HEK293 (cell line): ENCODE results near the gene GRIN2A.

Experiments
- CTCF ChIA-PET: fragments of 350-600 bp; formaldehyde crosslinking; extraction: SDS; loops from one replicate; lab custom pipeline; 2021; ENCODE audit warnings: antibody characterized with exemption; lab: Yijun Ruan, JAX
- POLR2A ChIA-PET: fragments of 300-600 bp; formaldehyde crosslinking; extraction: SDS; loops from one replicate; lab custom pipeline; 2020; ENCODE audit warnings: antibody characterized with exemption, inconsistent platforms; lab: Yijun Ruan, JAX
- H3K27ac ChIP-seq: fragments of 200-500 bp; sonication (Bioruptor generic); 2 replicates; pipeline ENCODE4 v1.5.1; 2014; ENCODE audit warnings: low read depth, low read length, control low read depth, inconsistent platforms; ENCODE audit errors: extremely low read depth
- H3K36me3 ChIP-seq, 2 experiments: fragments of 200-500 bp in 1 of 2; sonication (Bioruptor generic) in 1 of 2; 1 replicate in 1 of 2; 2 replicates in 1 of 2; pipeline ENCODE4 v1.5.1; 2014 to 2017; ENCODE audit warnings: inconsistent platforms in 2 of 2, low read length in 2 of 2; ENCODE audit not compliant: control insufficient read depth in 2 of 2, insufficient read depth in 1 of 2
- H3K4me1 ChIP-seq: fragments of 200-500 bp; sonication (Bioruptor generic); 2 replicates; pipeline ENCODE4 v1.5.1; 2014; ENCODE audit warnings: mild to moderate bottlenecking, low read length, inconsistent platforms; ENCODE audit not compliant: control insufficient read depth, insufficient read depth
- H3K4me3 ChIP-seq: 2 replicates; pipeline ENCODE4 v1.5.1; 2011; ENCODE audit warnings: low read depth, mild to moderate bottlenecking, control low read depth, low read length, moderate library complexity
- H3K9me3 ChIP-seq: fragments of 200-500 bp; sonication (Bioruptor generic); 2 replicates; pipeline ENCODE4 v1.5.1; 2014; ENCODE audit warnings: low read depth, low read length, inconsistent platforms; ENCODE audit not compliant: control insufficient read depth, insufficient read depth
- GLIS1 ChIP-seq: fragments of 450-650 bp; formaldehyde crosslinking; IDR thresholded peaks from 2 replicates; pipeline ENCODE4 v1.5.1; 2016; ENCODE audit warnings: missing biosample characterization, missing genetic modification characterization
- SP7 ChIP-seq: fragments of 450-650 bp; formaldehyde crosslinking; IDR thresholded peaks from 2 replicates; pipeline ENCODE4 v1.5.1; 2016; ENCODE audit warnings: missing biosample characterization, missing genetic modification characterization
- TCF7L2 ChIP-seq: IDR thresholded peaks from 2 replicates; pipeline ENCODE4 v1.6.1; 2011; ENCODE audit warnings: low read depth, mild to moderate bottlenecking, inconsistent platforms, low read length, moderate library complexity, borderline replicate concordance
- ZBTB20 ChIP-seq: fragments of 450-650 bp; formaldehyde crosslinking; IDR thresholded peaks from 2 replicates; pipeline ENCODE4 v1.5.1; 2016; ENCODE audit warnings: missing biosample characterization, missing genetic modification characterization
- ZBTB48 ChIP-seq: fragments of 450-650 bp; formaldehyde crosslinking; IDR thresholded peaks from 2 replicates; pipeline ENCODE4 v1.5.1; 2016; ENCODE audit warnings: missing biosample characterization, missing genetic modification characterization
- ZNF140 ChIP-seq: fragments of 450-650 bp; formaldehyde crosslinking; IDR thresholded peaks from 2 replicates; pipeline ENCODE4 v1.5.1; 2016; ENCODE audit warnings: missing biosample characterization, missing genetic modification characterization
- ZNF146 ChIP-seq: fragments of 450-650 bp; formaldehyde crosslinking; IDR thresholded peaks from 2 replicates; pipeline ENCODE4 v1.5.1; 2016; ENCODE audit warnings: missing biosample characterization, missing genetic modification characterization
- ZNF174 ChIP-seq: fragments of 450-650 bp; formaldehyde crosslinking; IDR thresholded peaks from 2 replicates; pipeline ENCODE4 v1.5.0; 2017; ENCODE audit warnings: missing biosample characterization, mild to moderate bottlenecking, missing genetic modification characterization
- ZNF335 ChIP-seq: fragments of 450-650 bp; formaldehyde crosslinking; conservative IDR thresholded peaks from 2 replicates; pipeline ENCODE4 v1.5.1; 2016; ENCODE audit warnings: missing biosample characterization, missing genetic modification characterization
- ZNF670 ChIP-seq: fragments of 450-650 bp; formaldehyde crosslinking; IDR thresholded peaks from 2 replicates; pipeline ENCODE4 v1.5.1; 2016; ENCODE audit warnings: missing biosample characterization, missing genetic modification characterization, low read depth
- TF ChIP-seq, protein P1 (sequence below): fragments of 450-650 bp; formaldehyde crosslinking; IDR thresholded peaks from 2 replicates; pipeline ENCODE4 v1.5.1; 2016; ENCODE audit warnings: missing biosample characterization, missing genetic modification characterization
- TF ChIP-seq, protein P2 (sequence below): fragments of 450-650 bp; formaldehyde crosslinking; IDR thresholded peaks from 2 replicates; pipeline ENCODE4 v1.5.1; 2016; ENCODE audit warnings: missing biosample characterization, missing genetic modification characterization, low read depth
- TF ChIP-seq, protein P3 (sequence below): fragments of 450-650 bp; formaldehyde crosslinking; IDR thresholded peaks from 2 replicates; pipeline ENCODE4 v1.5.1; 2016; ENCODE audit warnings: missing biosample characterization, missing genetic modification characterization
- TF ChIP-seq, protein P4 (sequence below): fragments of 450-650 bp; formaldehyde crosslinking; IDR thresholded peaks from 2 replicates; pipeline ENCODE4 v1.5.1; 2016; ENCODE audit warnings: missing biosample characterization, missing genetic modification characterization
- TF ChIP-seq, protein P5 (sequence below): fragments of 450-650 bp; formaldehyde crosslinking; IDR thresholded peaks from 2 replicates; pipeline ENCODE4 v1.5.1; 2016; ENCODE audit warnings: missing biosample characterization, missing genetic modification characterization
- TF ChIP-seq, protein P6 (sequence below): fragments of 450-650 bp; formaldehyde crosslinking; IDR thresholded peaks from 2 replicates; pipeline ENCODE4 v1.5.1; 2016; ENCODE audit warnings: missing biosample characterization, missing genetic modification characterization, borderline replicate concordance
- TF ChIP-seq, protein P7 (sequence below): fragments of 450-650 bp; IDR thresholded peaks from 2 replicates; pipeline ENCODE4 v1.5.1; 2018; ENCODE audit warnings: missing biosample characterization, mild to moderate bottlenecking, missing genetic modification characterization

The GRIN2A gene

DNA sequence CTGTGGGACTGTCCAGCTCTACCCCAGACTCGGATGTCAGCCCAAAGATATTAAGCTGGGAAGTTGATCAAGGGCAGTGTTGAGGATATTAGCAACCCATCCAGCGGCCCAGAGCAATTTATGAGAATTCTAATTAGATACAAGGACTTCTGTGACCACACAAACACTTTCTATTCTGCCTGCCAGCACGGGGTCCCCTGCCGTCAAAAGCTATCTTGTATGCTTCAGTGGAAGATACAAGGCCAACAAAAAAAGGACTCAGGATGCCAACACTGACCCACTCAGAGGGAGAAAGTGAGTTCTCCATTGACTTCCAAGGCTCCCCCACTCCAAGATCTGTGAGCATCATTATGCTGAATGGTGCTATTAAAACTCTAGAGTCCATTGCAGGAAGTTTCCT lies 390.7 kb downstream of the GRIN2A start (continued):
- TF ChIP-seq, protein P1, sequence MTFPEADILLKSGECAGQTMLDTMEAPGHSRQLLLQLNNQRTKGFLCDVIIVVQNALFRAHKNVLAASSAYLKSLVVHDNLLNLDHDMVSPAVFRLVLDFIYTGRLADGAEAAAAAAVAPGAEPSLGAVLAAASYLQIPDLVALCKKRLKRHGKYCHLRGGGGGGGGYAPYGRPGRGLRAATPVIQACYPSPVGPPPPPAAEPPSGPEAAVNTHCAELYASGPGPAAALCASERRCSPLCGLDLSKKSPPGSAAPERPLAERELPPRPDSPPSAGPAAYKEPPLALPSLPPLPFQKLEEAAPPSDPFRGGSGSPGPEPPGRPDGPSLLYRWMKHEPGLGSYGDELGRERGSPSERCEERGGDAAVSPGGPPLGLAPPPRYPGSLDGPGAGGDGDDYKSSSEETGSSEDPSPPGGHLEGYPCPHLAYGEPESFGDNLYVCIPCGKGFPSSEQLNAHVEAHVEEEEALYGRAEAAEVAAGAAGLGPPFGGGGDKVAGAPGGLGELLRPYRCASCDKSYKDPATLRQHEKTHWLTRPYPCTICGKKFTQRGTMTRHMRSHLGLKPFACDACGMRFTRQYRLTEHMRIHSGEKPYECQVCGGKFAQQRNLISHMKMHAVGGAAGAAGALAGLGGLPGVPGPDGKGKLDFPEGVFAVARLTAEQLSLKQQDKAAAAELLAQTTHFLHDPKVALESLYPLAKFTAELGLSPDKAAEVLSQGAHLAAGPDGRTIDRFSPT (tag by site-specific recombination) = no peak

DNA sequence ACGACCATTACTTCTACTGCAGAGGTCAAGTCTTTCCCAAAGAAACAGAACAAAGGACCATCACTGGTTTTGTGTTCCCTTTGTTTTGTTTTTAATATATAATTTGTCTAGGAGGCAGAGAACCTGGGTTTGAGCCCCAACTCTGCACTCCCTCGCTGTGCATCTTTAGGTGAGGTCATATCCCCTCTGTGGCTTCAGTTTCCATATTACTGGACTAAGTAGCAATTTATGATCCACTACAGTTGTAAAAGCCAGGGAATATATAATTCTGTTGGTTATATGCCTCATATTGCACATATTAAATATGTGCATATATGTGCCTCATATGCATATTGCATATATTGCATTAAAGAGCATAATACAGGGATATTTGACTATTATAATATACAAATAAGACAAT lies 392.0 kb downstream of the GRIN2A start:
- TF ChIP-seq ZNF335 (tag by site-specific recombination) (no peak), TCF7L2 (no peak)
- TF ChIP-seq, all 188 proteins: peak for 0
- H3K4me1 ChIP-seq = no peaks in the 10 kb centered on the region
- no peaks in the 10 kb centered on the region for H3K9me3 ChIP-seq
- ChIA-PET POLR2A (no interaction called here), CTCF (no interaction called here)
- no peaks in the 10 kb centered on the region for H3K36me3 ChIP-seq
- no peak overlapping the region for H3K27ac ChIP-seq
- H3K4me3 ChIP-seq = no peak overlapping the region

DNA sequence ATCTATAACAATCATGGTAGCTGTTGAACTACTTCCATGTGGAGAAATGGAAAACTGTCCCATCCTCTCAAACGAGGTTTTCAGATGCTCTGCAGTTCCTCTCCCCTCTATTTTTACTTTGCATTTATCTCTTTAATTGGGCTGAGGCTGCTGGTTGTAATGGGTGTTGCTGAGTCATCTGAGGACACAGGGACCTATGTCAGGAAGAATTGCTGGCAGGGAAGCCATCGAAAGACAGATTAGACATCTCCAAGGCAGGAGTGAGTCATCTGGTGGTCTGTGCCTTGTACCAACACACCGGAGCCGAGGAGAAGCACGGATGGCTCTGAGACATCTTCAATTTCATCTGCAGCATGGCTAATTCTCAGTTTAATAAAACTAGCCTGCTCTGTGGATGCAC lies 394.5 kb downstream of the GRIN2A start:
- H3K27ac ChIP-seq = no peak overlapping the region
- CTCF ChIA-PET = no interaction called here
- POLR2A ChIA-PET = no interaction called here
- no peak overlapping the region for H3K4me3 ChIP-seq
- H3K9me3 ChIP-seq = no peaks in the 10 kb centered on the region
- no peaks in the 10 kb centered on the region for H3K36me3 ChIP-seq
- no peaks in the 10 kb centered on the region for H3K4me1 ChIP-seq
- TF ChIP-seq SP7 (tag by site-specific recombination) (no peak), GLIS1 (no peak), ZNF140 (tag by site-specific recombination) (no peak), ZNF174 (tag by site-specific recombination) (no peak), ZNF670 (tag by site-specific recombination) (no peak), ZBTB20 (tag by site-specific recombination) (no peak), ZBTB48 (no peak), ZNF146 (tag by site-specific recombination) (no peak)
- TF ChIP-seq, protein P2, sequence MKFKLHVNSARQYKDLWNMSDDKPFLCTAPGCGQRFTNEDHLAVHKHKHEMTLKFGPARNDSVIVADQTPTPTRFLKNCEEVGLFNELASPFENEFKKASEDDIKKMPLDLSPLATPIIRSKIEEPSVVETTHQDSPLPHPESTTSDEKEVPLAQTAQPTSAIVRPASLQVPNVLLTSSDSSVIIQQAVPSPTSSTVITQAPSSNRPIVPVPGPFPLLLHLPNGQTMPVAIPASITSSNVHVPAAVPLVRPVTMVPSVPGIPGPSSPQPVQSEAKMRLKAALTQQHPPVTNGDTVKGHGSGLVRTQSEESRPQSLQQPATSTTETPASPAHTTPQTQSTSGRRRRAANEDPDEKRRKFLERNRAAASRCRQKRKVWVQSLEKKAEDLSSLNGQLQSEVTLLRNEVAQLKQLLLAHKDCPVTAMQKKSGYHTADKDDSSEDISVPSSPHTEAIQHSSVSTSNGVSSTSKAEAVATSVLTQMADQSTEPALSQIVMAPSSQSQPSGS (tag by site-specific recombination) = no peak
- TF ChIP-seq, protein P3, sequence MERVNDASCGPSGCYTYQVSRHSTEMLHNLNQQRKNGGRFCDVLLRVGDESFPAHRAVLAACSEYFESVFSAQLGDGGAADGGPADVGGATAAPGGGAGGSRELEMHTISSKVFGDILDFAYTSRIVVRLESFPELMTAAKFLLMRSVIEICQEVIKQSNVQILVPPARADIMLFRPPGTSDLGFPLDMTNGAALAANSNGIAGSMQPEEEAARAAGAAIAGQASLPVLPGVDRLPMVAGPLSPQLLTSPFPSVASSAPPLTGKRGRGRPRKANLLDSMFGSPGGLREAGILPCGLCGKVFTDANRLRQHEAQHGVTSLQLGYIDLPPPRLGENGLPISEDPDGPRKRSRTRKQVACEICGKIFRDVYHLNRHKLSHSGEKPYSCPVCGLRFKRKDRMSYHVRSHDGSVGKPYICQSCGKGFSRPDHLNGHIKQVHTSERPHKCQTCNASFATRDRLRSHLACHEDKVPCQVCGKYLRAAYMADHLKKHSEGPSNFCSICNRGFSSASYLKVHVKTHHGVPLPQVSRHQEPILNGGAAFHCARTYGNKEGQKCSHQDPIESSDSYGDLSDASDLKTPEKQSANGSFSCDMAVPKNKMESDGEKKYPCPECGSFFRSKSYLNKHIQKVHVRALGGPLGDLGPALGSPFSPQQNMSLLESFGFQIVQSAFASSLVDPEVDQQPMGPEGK (tag by site-specific recombination) = no peak
- TF ChIP-seq, protein P1 (tag by site-specific recombination) = no peak
- TF ChIP-seq, protein P4, sequence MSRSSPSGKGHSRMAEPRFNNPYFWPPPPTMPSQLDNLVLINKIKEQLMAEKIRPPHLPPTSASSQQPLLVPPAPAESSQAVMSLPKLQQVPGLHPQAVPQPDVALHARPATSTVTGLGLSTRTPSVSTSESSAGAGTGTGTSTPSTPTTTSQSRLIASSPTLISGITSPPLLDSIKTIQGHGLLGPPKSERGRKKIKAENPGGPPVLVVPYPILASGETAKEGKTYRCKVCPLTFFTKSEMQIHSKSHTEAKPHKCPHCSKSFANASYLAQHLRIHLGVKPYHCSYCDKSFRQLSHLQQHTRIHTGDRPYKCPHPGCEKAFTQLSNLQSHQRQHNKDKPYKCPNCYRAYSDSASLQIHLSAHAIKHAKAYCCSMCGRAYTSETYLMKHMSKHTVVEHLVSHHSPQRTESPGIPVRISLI (tag by site-specific recombination) = no peak
- TF ChIP-seq, protein P5, sequence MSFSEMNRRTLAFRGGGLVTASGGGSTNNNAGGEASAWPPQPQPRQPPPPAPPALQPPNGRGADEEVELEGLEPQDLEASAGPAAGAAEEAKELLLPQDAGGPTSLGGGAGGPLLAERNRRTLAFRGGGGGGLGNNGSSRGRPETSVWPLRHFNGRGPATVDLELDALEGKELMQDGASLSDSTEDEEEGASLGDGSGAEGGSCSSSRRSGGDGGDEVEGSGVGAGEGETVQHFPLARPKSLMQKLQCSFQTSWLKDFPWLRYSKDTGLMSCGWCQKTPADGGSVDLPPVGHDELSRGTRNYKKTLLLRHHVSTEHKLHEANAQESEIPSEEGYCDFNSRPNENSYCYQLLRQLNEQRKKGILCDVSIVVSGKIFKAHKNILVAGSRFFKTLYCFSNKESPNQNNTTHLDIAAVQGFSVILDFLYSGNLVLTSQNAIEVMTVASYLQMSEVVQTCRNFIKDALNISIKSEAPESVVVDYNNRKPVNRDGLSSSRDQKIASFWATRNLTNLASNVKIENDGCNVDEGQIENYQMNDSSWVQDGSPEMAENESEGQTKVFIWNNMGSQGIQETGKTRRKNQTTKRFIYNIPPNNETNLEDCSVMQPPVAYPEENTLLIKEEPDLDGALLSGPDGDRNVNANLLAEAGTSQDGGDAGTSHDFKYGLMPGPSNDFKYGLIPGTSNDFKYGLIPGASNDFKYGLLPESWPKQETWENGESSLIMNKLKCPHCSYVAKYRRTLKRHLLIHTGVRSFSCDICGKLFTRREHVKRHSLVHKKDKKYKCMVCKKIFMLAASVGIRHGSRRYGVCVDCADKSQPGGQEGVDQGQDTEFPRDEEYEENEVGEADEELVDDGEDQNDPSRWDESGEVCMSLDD = no peak
- TF ChIP-seq, protein P6, sequence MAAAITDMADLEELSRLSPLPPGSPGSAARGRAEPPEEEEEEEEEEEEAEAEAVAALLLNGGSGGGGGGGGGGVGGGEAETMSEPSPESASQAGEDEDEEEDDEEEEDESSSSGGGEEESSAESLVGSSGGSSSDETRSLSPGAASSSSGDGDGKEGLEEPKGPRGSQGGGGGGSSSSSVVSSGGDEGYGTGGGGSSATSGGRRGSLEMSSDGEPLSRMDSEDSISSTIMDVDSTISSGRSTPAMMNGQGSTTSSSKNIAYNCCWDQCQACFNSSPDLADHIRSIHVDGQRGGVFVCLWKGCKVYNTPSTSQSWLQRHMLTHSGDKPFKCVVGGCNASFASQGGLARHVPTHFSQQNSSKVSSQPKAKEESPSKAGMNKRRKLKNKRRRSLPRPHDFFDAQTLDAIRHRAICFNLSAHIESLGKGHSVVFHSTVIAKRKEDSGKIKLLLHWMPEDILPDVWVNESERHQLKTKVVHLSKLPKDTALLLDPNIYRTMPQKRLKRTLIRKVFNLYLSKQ = no peak
- TF ChIP-seq, protein P7, sequence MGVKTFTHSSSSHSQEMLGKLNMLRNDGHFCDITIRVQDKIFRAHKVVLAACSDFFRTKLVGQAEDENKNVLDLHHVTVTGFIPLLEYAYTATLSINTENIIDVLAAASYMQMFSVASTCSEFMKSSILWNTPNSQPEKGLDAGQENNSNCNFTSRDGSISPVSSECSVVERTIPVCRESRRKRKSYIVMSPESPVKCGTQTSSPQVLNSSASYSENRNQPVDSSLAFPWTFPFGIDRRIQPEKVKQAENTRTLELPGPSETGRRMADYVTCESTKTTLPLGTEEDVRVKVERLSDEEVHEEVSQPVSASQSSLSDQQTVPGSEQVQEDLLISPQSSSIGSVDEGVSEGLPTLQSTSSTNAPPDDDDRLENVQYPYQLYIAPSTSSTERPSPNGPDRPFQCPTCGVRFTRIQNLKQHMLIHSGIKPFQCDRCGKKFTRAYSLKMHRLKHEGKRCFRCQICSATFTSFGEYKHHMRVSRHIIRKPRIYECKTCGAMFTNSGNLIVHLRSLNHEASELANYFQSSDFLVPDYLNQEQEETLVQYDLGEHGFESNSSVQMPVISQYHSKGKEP (tag by site-specific recombination) = no peak
